Neural cell (in vitro differentiated cells): ENCODE data around the gene HM13.

Experiments
- CTCF ChIP-seq: fragments of 450-650 bp; IDR thresholded peaks from 2 replicates; pipeline ENCODE4 v1.5.1; 2014; ENCODE audit warnings: antibody characterized with exemption, mild to moderate bottlenecking, moderate library complexity; ENCODE audit not compliant: poor library complexity, severe bottlenecking
- EZH2 ChIP-seq: fragments of 200-600, 300-800 bp; shearing (Covaris generic), sonication (generic); IDR thresholded peaks from 2 replicates; pipeline ENCODE4 v1.6.1; 2014; ENCODE audit warnings: antibody characterized with exemption, low read length, borderline replicate concordance, mild to moderate bottlenecking; ENCODE audit not compliant: insufficient read depth, poor library complexity, severe bottlenecking
- RAD21 ChIP-seq: fragments of 450-650 bp; conservative IDR thresholded peaks from 2 replicates; pipeline ENCODE4 v1.6.1; 2014; ENCODE audit warnings: antibody characterized with exemption, mild to moderate bottlenecking, moderate library complexity
- REST ChIP-seq: IDR thresholded peaks from 2 replicates; pipeline ENCODE4 v1.6.1; 2012; ENCODE audit warnings: borderline replicate concordance
- SMC3 ChIP-seq: fragments of 450-650 bp; conservative IDR thresholded peaks from 2 replicates; pipeline ENCODE4 v1.6.1; 2014; ENCODE audit warnings: antibody characterized with exemption, mild to moderate bottlenecking, moderate library complexity; ENCODE audit not compliant: poor library complexity

GRCh38 chr20:31603822-31604566 lies 89.8 kb downstream of the HM13 start:
- no peak for TF ChIP-seq CTCF
- TF ChIP-seq EZH2: no peak
- no peak for TF ChIP-seq SMC3
- TF ChIP-seq RAD21: peak; percentile 18
- peak; percentile 48 for TF ChIP-seq REST
